ENCODE measurements around the gene AHSG. TPM values are rescaled to one million over a fixed set of nuclear protein-coding genes. Genes with fewer than 3 reads are reported as not detected.

Gene AHSG
- total and polyA plus RNA-seq, 9 donors: 0.25 to 1.7 TPM; not detected in 7

DNA sequence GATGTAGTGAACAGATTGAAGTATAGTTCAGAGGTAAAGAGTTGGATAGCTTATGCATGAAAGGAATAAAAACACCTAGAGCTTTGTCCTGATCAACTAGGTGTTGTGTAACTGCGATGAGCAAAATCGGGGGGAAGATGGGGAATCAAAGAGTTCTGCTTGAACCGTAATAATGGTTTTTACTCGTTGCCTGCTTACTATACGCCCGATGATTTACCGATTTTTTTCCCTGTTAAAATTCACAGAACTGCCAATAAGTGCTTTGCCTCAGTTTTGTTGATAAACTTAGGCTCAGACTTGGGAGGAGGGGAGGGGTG is 43.1 kb upstream of the AHSG start:
- Histone ChIP-seq H3K4me3 (peak overlapping the region; percentile 48), H3K9me3 (no peaks in the 10 kb centered on the region), H3K4me1 (ENCODE audit: insufficient read depth) (peaks cover 7% of the 10 kb centered on the region), H3K36me3 (no peaks in the 10 kb centered on the region), H3K27me3 (no peaks in the 10 kb centered on the region), H3K27ac (no peak overlapping the region)
- DNase-seq: no peak
- TF ChIP-seq EP300 (IDR thresholded peaks at IDR 0.05): no peak
- WGBS, 3 donors: 3 to 10% (median 6%) methylated on average over 7 of the region's 7 CpGs
- intact Hi-C loops (cut with DNase I): loop anchor here in 1 of 4 donors (10.0 kb wide), 1 partner anchor 465 kb away; the partner anchor contains the start of gene ETV5

DNA sequence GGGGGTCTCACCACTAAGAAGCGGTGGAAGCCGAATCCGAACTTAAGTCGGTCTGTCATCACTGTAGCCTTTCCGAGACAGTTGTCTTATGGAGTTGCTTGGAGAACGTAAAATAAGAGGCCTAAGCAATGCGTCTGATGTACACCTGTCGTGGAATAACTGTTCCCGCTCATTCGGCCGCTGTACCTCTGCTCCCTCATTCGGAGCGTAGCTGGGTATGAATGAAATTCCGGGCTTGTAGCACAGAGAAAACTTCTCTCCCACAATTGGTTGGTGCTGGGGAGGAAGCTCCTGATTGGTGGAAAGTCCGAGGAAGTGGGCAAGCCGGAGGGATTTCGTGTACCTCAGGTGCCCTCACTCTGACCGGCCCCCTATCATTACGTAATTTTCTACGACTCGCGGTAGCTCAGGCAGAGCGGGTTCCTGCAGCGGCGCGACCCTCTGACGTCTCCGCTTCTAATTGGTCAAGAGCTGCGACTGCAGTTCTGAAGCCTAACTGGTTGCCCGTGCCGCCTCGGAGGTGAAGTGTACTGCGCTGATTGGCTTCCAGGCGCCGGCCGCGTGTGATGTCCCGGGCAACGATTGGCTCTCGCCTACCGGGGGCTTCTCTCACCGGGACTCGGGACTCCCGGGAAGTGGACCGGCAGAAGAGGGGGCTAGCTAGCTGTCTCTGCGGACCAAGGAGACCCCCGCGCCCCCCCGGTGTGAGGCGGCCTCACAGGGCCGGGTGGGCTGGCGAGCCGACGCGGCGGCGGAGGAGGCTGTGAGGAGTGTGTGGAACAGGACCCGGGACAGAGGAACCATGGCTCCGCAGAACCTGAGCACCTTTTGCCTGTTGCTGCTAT is 42.5 kb upstream of the AHSG start, which contains the start of gene DNAJB11:
Gene DNAJB11 (plus strand): TSS at position 625 of the 845 bp plus-strand sequence. CDS start 178 bp downstream, at position 803.
- Histone ChIP-seq H3K27me3 (no peaks in the 10 kb centered on the region), H3K4me3 (peak within 1 kb of the TSS; percentile 90), H3K27ac (peak within 1 kb of the TSS; percentile 71 to 85), H3K36me3 (no peaks in the 10 kb centered on the region), H3K9me3 (no peaks in the 10 kb centered on the region), H3K4me1 (ENCODE audit: insufficient read depth) (peaks cover 7% of the 10 kb centered on the region)
- TF ChIP-seq, protein P1, sequence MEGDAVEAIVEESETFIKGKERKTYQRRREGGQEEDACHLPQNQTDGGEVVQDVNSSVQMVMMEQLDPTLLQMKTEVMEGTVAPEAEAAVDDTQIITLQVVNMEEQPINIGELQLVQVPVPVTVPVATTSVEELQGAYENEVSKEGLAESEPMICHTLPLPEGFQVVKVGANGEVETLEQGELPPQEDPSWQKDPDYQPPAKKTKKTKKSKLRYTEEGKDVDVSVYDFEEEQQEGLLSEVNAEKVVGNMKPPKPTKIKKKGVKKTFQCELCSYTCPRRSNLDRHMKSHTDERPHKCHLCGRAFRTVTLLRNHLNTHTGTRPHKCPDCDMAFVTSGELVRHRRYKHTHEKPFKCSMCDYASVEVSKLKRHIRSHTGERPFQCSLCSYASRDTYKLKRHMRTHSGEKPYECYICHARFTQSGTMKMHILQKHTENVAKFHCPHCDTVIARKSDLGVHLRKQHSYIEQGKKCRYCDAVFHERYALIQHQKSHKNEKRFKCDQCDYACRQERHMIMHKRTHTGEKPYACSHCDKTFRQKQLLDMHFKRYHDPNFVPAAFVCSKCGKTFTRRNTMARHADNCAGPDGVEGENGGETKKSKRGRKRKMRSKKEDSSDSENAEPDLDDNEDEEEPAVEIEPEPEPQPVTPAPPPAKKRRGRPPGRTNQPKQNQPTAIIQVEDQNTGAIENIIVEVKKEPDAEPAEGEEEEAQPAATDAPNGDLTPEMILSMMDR (IDR thresholded peaks at IDR 0.05): no peak
- peak; percentile 78 for TF ChIP-seq POLR2A (IDR thresholded peaks at IDR 0.05)
- 0% methylated on average over 48 to 59 of the region's 59 CpGs for WGBS, 3 donors
- peak; percentile 98 to 99 (median 99) for DNase-seq
- intact Hi-C loops (cut with DNase I): loop anchor here in 1 of 4 donors (10.0 kb wide), 1 partner anchor 466 kb away; the partner anchor contains the start of gene ETV5

DNA sequence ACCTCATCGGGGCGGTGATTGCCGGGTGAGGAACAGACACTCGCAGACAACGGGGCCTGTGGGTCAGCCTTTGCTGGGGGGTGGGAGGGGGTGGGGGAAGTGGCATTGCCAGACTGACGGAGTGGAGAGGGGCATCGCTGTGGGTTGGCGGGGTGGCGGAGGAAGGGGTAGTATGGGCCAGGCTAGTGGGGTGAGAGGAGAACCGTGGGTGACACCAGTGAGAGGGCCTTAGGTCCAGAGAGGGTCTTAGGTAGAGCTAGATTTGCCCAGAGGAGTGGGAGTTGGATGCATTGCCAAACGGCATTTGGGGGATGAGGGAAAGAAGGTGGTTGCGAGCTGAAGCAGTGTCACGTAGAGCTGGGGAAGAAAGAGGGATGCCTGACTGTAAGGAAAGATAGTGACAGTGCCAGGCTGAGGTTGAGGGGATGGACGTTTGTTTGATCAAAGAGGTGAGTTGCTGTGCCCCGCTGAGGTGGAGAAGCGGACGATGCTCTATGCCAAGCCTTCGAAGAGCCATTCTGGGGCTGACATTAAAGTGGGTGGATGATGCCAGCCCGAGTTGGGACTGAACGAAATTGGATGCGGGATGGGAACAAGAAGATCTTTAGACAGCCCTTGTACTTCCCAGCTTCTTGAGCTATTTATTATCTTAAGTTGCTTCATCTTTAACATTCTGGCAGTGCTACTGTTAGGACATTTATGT is 41.8 kb upstream of the AHSG start:
- intact Hi-C loops (cut with DNase I): loop anchor here in 1 of 4 donors (10.0 kb wide), 1 partner anchor 466 kb away; the partner anchor contains the start of gene ETV5
- Histone ChIP-seq H3K27ac (peak overlapping the region; percentile 71 to 85), H3K4me3 (peak overlapping the region; percentile 90), H3K9me3 (no peaks in the 10 kb centered on the region), H3K27me3 (no peaks in the 10 kb centered on the region), H3K4me1 (ENCODE audit: insufficient read depth) (peaks cover 6% of the 10 kb centered on the region), H3K36me3 (no peaks in the 10 kb centered on the region)
- TF ChIP-seq EP300 (IDR thresholded peaks at IDR 0.05) (no peak), POLR2A (IDR thresholded peaks at IDR 0.05) (no peak)
- TF ChIP-seq, protein P1 (IDR thresholded peaks at IDR 0.05): no peak
- 6 to 9% (median 7%) methylated on average over 21 of the region's 21 CpGs for WGBS, 3 donors
- no peak for DNase-seq

DNA sequence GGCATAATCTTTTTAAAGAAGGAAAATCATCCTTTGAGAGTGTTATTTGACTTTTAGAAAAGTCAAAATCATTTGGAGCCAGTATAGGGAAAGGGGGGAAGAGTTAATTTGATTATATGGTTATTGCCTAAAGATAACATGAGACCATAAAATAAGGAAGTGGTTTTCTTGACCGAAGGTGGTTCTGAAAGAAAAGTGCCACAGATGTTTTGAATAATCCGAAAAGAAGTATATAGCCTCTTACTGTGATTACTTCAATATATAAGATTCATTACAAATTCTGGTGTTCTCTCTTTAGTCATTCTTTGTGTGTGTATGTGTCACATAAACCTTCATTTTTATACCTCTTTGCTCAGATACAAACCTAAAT is 41.2 kb upstream of the AHSG start:
- Histone ChIP-seq H3K27me3 (no peaks in the 10 kb centered on the region), H3K4me1 (ENCODE audit: insufficient read depth) (peaks cover 4% of the 10 kb centered on the region), H3K4me3 (peak overlapping the region; percentile 90), H3K9me3 (no peaks in the 10 kb centered on the region), H3K27ac (no peak overlapping the region), H3K36me3 (no peaks in the 10 kb centered on the region)
- intact Hi-C loops (cut with DNase I): loop anchor here in 1 of 4 donors (10.0 kb wide), 1 partner anchor 467 kb away; the partner anchor contains the start of gene ETV5
- WGBS, 3 donors: 72 to 74% (median 72%) methylated on average over 2 of the region's 2 CpGs
- no peak for TF ChIP-seq POLR2A (IDR thresholded peaks at IDR 0.05)
- no peak for DNase-seq

DNA sequence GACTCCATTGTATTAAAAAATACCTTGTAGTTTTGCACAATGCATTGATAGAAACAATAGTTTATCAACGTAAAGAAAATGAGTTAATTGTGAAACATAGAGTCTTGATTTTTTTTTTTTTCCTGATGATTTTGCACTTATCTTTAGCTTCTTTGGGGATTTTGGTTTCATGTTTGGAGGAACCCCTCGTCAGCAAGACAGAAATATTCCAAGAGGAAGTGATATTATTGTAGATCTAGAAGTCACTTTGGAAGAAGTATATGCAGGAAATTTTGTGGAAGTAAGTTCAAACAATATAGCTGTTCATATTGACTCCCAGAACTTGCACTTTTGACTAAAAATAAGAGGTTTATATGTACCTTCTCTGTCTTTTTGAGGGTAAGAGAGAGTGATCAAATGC is 35.3 kb upstream of the AHSG start:
- Histone ChIP-seq H3K4me1 (ENCODE audit: insufficient read depth) (no peaks in the 10 kb centered on the region), H3K4me3 (no peak overlapping the region), H3K27ac (no peak overlapping the region), H3K9me3 (no peaks in the 10 kb centered on the region), H3K27me3 (no peaks in the 10 kb centered on the region), H3K36me3 (no peaks in the 10 kb centered on the region)
- no peak for DNase-seq
- TF ChIP-seq, protein P1 (IDR thresholded peaks at IDR 0.05): no peak
- no peak for TF ChIP-seq POLR2A (IDR thresholded peaks at IDR 0.05)
- no peak for TF ChIP-seq EP300 (IDR thresholded peaks at IDR 0.05)
- intact Hi-C loops (cut with DNase I): loop anchor here in 1 of 4 donors (10.0 kb wide), 1 partner anchor 473 kb away; the partner anchor contains the start of gene ETV5
- 69 to 75% (median 73%) methylated on average over 2 of the region's 2 CpGs for WGBS, 3 donors
